SK-N-SH (cell line): ENCODE results near the gene STON2. TPM values are rescaled to one million over a fixed set of nuclear protein-coding genes. Genes with fewer than 3 reads are reported as not detected.

Experiments used
- CTCF ChIA-PET: fragments of 300-600, 350-600 bp; formaldehyde crosslinking; extraction: SDS; loops from one replicate; lab custom pipeline; 2021; lab: Yijun Ruan, JAX
- POLR2A ChIA-PET: fragments of 350-600 bp; sonication (Branson Sonifier 250); formaldehyde crosslinking; extraction: SDS; loops from one replicate; lab custom pipeline; 2020; ENCODE audit warnings: antibody characterized with exemption, inconsistent platforms; lab: Yijun Ruan, JAX
- DNase-seq: peaks from one replicate; pipeline ENCODE4 v3.0.0; 2012
- H2AFZ ChIP-seq: fragments of 200-600 bp; sonication (generic); 2 replicates; pipeline ENCODE4 v1.8.1; 2016; ENCODE audit warnings: antibody characterized with exemption, mild to moderate bottlenecking, low read depth
- H3F3A ChIP-seq: fragments of 200-600 bp; sonication (generic); replicated peaks from 2 replicates; pipeline ENCODE3; 2016; ENCODE audit warnings: antibody characterized with exemption, mild to moderate bottlenecking; ENCODE audit not compliant: insufficient read depth
- H3K27ac ChIP-seq, 2 experiments: fragments of 200-500 bp in 1 of 2; fragments of 200-600 bp in 1 of 2; sonication (Bioruptor generic) in 1 of 2; sonication (generic), shearing (Covaris generic) in 1 of 2; 2 replicates each; pipeline versions ENCODE4 v1.5.1 to v1.6.1; 2014 to 2016; ENCODE audit warnings: low read depth in 2 of 2, inconsistent platforms in 1 of 2, low read length in 1 of 2, mild to moderate bottlenecking in 1 of 2, mixed read lengths in 1 of 2
- H3K27me3 ChIP-seq: fragments of 200-600 bp; sonication (generic), shearing (Covaris generic); 2 replicates; pipeline ENCODE4 v1.6.1; 2016; ENCODE audit warnings: mixed run types; ENCODE audit not compliant: insufficient read depth
- H3K36me3 ChIP-seq, 2 experiments: fragments of 200-500 bp in 1 of 2; fragments of 200-600 bp in 1 of 2; sonication (Bioruptor generic) in 1 of 2; sonication (generic) in 1 of 2; replicated peaks in 1 of 2; 2 replicates each; pipeline versions ENCODE3 to v1.5.1; 2014 to 2016; ENCODE audit warnings: low read length in 1 of 2, mild to moderate bottlenecking in 1 of 2; ENCODE audit not compliant: insufficient read depth in 2 of 2, control insufficient read depth in 1 of 2
- H3K4me1 ChIP-seq, 2 experiments: fragments of 200-500 bp in 1 of 2; fragments of 200-600 bp in 1 of 2; sonication (Bioruptor generic) in 1 of 2; sonication (generic), shearing (Covaris generic) in 1 of 2; 2 replicates each; pipeline versions ENCODE4 v1.5.1 to v1.6.1; 2014 to 2016; ENCODE audit warnings: low read depth in 1 of 2, low read length in 1 of 2, mixed run types in 1 of 2; ENCODE audit not compliant: insufficient read depth in 2 of 2, control insufficient read depth in 1 of 2
- H3K4me2 ChIP-seq: fragments of 200-600 bp; sonication (generic), shearing (Covaris generic); 2 replicates; pipeline ENCODE4 v1.6.1; 2017; ENCODE audit warnings: mixed run types
- H3K4me3 ChIP-seq, 2 experiments: fragments of 200-500 bp in 1 of 2; fragments of 200-600 bp in 1 of 2; sonication (Bioruptor generic) in 1 of 2; sonication (generic), shearing (Covaris generic) in 1 of 2; 2 replicates each; pipeline versions ENCODE4 v1.5.1 to v1.8.1; 2014 to 2016; ENCODE audit warnings: low read depth in 2 of 2, inconsistent platforms in 1 of 2, low read length in 1 of 2, mild to moderate bottlenecking in 1 of 2, mixed read lengths in 1 of 2, moderate library complexity in 1 of 2
- H3K79me2 ChIP-seq: fragments of 200-600 bp; sonication (generic); 2 replicates; pipeline ENCODE4 v1.8.1; 2017; ENCODE audit warnings: mild to moderate bottlenecking; ENCODE audit not compliant: insufficient read depth
- H3K9ac ChIP-seq: fragments of 200-600 bp; sonication (generic); 2 replicates; pipeline ENCODE4 v1.6.1; 2017; ENCODE audit warnings: mixed run types
- H3K9me2 ChIP-seq: fragments of 200-600 bp; sonication (generic); 2 replicates; pipeline ENCODE4 v1.6.1; 2017; ENCODE audit warnings: mixed run types
- H3K9me3 ChIP-seq: fragments of 200-600 bp; sonication (generic); 2 replicates; pipeline ENCODE4 v1.6.1; 2017; ENCODE audit warnings: mixed run types, mild to moderate bottlenecking, moderate library complexity
- H4K20me1 ChIP-seq: fragments of 200-600 bp; sonication (generic); 2 replicates; pipeline ENCODE4 v1.6.1; 2017; ENCODE audit warnings: mild to moderate bottlenecking, mixed run types; ENCODE audit not compliant: insufficient read depth
- ELF1 ChIP-seq: IDR thresholded peaks from 2 replicates; pipeline ENCODE4 v1.4.0; 2012
- EZH2phosphoT487 ChIP-seq: fragments of 200-600 bp; sonication (generic); IDR thresholded peaks from 2 replicates; pipeline ENCODE4 v1.6.1; 2017; ENCODE audit warnings: low read depth, mixed run types, mild to moderate bottlenecking, antibody characterized with exemption, moderate library complexity, borderline replicate concordance
- FOSL2 ChIP-seq: IDR thresholded peaks from 2 replicates; pipeline ENCODE4 v1.4.0; 2012; ENCODE audit warnings: low read depth, mild to moderate bottlenecking, moderate library complexity, borderline replicate concordance
- FOXM1 ChIP-seq: IDR thresholded peaks from 2 replicates; pipeline ENCODE4 v1.4.0; 2012; ENCODE audit warnings: low read depth, mild to moderate bottlenecking
- GATA2 ChIP-seq: sonication (generic); formaldehyde crosslinking; IDR thresholded peaks from 2 replicates; pipeline ENCODE4 v1.5.0; 2020; ENCODE audit warnings: mild to moderate bottlenecking, missing genetic modification reagents
- MEF2A ChIP-seq: IDR thresholded peaks from 2 replicates; pipeline ENCODE4 v1.4.0; 2012; ENCODE audit warnings: low read depth, borderline replicate concordance
- MXI1 ChIP-seq: IDR thresholded peaks from 2 replicates; pipeline ENCODE4 v1.6.1; 2012; ENCODE audit warnings: mild to moderate bottlenecking, low read depth, low read length, improper control_type of control experiment
- POLR2AphosphoS5 ChIP-seq: IDR thresholded peaks from 2 replicates; pipeline ENCODE4 v1.6.1; 2012; ENCODE audit warnings: low read depth, low read length
- RFX5 ChIP-seq: IDR thresholded peaks from 2 replicates; pipeline ENCODE4 v1.6.1; 2012; ENCODE audit warnings: mild to moderate bottlenecking, improper control_type of control experiment, low read length
- RXRA ChIP-seq: IDR thresholded peaks from 2 replicates; pipeline ENCODE4 v1.4.0; 2012; ENCODE audit warnings: low read depth, mild to moderate bottlenecking, borderline replicate concordance
- SIN3A ChIP-seq: IDR thresholded peaks from 2 replicates; pipeline ENCODE4 v1.6.1; 2012; ENCODE audit warnings: low read depth, mild to moderate bottlenecking, low read length, moderate library complexity, borderline replicate concordance
- SMC3 ChIP-seq: IDR thresholded peaks from 2 replicates; pipeline ENCODE4 v1.6.1; 2012; ENCODE audit warnings: low read depth, low read length, improper control_type of control experiment
- TAF1 ChIP-seq: IDR thresholded peaks from 2 replicates; pipeline ENCODE4 v1.6.1; 2012; ENCODE audit warnings: low read depth, mild to moderate bottlenecking, low read length, moderate library complexity, borderline replicate concordance
- TCF12 ChIP-seq: IDR thresholded peaks from 2 replicates; pipeline ENCODE4 v1.4.0; 2012
- TEAD4 ChIP-seq: IDR thresholded peaks from 2 replicates; pipeline ENCODE4 v1.4.0; 2012; ENCODE audit warnings: mild to moderate bottlenecking, borderline replicate concordance; ENCODE audit not compliant: insufficient read depth
- WGBS: methylation state at CpG from one replicate; pipeline ENCODE4 v1.1.6; 2017; ENCODE audit warnings: low lambda C conversion rate; 5-methylcytosine and 5-hydroxymethylcytosine counted together
- polyA plus RNA-seq, 3 experiments: library from polyadenylated mRNA; depleted of rRNA; stranded (reverse); fragments of >200 nt; gene quantifications; 2 replicates each; pipeline ENCODE4 v1.2.3, GENCODE V29; 2012
- TF ChIP-seq, protein P1 (sequence below): IDR thresholded peaks from 2 replicates; pipeline ENCODE4 v1.4.0; 2012; ENCODE audit warnings: low read depth
- TF ChIP-seq, protein P2 (sequence below): IDR thresholded peaks from 2 replicates; pipeline ENCODE4; 2012
- TF ChIP-seq, protein P3 (sequence below): fragments of 150-350 bp; IDR thresholded peaks from 2 replicates; pipeline ENCODE4 v1.6.1; 2016; ENCODE audit warnings: mild to moderate bottlenecking, low read depth, low read length
- TF ChIP-seq, protein P4 (sequence below): fragments of 150-350 bp; IDR thresholded peaks from 2 replicates; pipeline ENCODE4 v1.6.1; 2017; ENCODE audit warnings: antibody characterized with exemption, low read length, low read depth, borderline replicate concordance

STON2 gene
- polyA plus RNA-seq, 1 of the 3 experiments (the other 2 are of a cell fraction) = not detected

DNA sequence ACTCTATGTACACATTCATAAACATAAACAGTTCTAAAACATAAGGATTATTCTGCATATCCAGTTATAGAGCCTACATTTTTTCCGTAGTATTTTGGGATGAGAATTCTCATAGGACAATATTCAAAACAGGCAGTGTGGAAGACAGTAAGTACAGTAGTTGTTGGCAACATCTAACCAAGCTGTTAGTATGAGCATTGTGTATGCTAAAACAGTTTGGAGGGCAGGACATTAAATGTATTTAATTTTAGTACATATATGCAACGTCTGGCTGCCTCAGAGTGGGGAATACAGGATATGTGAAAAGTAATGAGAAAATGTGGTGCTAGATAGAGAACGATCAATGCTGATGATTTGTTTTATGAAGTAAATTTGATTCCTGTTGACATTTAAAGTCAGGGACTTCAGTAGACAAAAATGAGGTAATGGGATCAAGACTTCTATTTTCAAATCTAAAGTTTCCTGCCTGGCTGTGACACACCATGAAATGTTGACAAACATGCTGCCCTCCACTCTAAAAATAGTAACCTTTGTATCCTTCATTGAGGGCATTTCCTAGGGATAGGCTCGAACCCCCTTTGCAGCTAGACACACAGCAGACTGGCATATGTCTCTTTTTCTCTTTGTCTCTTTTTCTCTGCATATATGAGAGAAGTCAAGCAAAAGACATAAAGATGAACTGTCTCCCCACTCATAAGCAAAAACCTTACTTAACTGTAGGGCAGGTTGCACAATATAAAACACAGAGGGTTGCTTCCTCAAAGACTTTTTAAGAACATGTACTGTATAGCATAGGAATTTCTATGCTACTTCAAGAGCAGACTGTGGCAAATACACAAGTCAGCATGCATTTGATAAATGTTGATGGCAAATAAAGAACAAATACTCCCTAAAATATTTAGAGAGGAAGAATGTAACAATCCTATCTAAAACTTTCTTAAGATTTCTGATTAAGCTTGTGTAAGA lies 103.9 kb downstream of the STON2 start:
- no peaks in the 10 kb centered on the region for H3K27me3 ChIP-seq
- H4K20me1 ChIP-seq = no peaks in the 10 kb centered on the region
- no peak overlapping the region for H3K27ac ChIP-seq
- no peaks in the 10 kb centered on the region for H3F3A ChIP-seq
- H3K36me3 ChIP-seq = no peaks in the 10 kb centered on the region
- ChIA-PET CTCF (interaction anchor here (0.8 to 1.2 kb wide), 2 partner anchors 27 to 157 kb away, joined by 3 to 4 read pairs; no protein-coding TSS in a partner anchor), POLR2A (no interaction called here)
- DNase-seq = no peak
- H3K9me3 ChIP-seq = no peaks in the 10 kb centered on the region
- 30% methylated on average over 4 of the region's 4 CpGs for WGBS
- no peak overlapping the region for H2AFZ ChIP-seq
- no peaks in the 10 kb centered on the region for H3K9me2 ChIP-seq
- no peaks in the 10 kb centered on the region for H3K79me2 ChIP-seq
- no peak overlapping the region for H3K4me2 ChIP-seq
- H3K4me3 ChIP-seq = no peak overlapping the region
- H3K4me1 ChIP-seq = no peaks in the 10 kb centered on the region
- no peak overlapping the region for H3K9ac ChIP-seq
- TF ChIP-seq MXI1 (no peak), TEAD4 (no peak), FOXM1 (no peak), MEF2A (no peak), SIN3A (no peak), POLR2AphosphoS5 (no peak), TCF12 (no peak), FOSL2 (no peak), RFX5 (no peak), TAF1 (no peak), EZH2phosphoT487 (no peak), RXRA (no peak), SMC3 (no peak), GATA2 (CRISPR knock-in tag) (no peak), ELF1 (no peak)
- TF ChIP-seq, protein P1, sequence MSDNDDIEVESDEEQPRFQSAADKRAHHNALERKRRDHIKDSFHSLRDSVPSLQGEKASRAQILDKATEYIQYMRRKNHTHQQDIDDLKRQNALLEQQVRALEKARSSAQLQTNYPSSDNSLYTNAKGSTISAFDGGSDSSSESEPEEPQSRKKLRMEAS = no peak
- TF ChIP-seq, protein P2, sequence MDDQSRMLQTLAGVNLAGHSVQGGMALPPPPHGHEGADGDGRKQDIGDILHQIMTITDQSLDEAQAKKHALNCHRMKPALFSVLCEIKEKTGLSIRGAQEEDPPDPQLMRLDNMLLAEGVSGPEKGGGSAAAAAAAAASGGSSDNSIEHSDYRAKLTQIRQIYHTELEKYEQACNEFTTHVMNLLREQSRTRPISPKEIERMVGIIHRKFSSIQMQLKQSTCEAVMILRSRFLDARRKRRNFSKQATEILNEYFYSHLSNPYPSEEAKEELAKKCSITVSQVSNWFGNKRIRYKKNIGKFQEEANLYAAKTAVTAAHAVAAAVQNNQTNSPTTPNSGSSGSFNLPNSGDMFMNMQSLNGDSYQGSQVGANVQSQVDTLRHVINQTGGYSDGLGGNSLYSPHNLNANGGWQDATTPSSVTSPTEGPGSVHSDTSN = no peak
- TF ChIP-seq, protein P3, sequence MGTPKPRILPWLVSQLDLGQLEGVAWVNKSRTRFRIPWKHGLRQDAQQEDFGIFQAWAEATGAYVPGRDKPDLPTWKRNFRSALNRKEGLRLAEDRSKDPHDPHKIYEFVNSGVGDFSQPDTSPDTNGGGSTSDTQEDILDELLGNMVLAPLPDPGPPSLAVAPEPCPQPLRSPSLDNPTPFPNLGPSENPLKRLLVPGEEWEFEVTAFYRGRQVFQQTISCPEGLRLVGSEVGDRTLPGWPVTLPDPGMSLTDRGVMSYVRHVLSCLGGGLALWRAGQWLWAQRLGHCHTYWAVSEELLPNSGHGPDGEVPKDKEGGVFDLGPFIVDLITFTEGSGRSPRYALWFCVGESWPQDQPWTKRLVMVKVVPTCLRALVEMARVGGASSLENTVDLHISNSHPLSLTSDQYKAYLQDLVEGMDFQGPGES = no peak
- TF ChIP-seq, protein P4, sequence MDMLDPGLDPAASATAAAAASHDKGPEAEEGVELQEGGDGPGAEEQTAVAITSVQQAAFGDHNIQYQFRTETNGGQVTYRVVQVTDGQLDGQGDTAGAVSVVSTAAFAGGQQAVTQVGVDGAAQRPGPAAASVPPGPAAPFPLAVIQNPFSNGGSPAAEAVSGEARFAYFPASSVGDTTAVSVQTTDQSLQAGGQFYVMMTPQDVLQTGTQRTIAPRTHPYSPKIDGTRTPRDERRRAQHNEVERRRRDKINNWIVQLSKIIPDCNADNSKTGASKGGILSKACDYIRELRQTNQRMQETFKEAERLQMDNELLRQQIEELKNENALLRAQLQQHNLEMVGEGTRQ = no peak
- TF ChIP-seq, all 33 proteins: peak for 0
